Cardiac muscle cell (in vitro differentiated cells and primary cell): Measurements from ENCODE around the gene EED. TPM values are rescaled to one million over a fixed set of nuclear protein-coding genes. Genes with fewer than 3 reads are reported as not detected.

Experiments
- DNase-seq, 2 donors: peaks; one replicate each; pipeline versions ENCODE4 v3.0.0 to v3.0.0-alpha.2; 2010 to 2017; ENCODE audit warnings: low read depth in 1 of 2, low spot score in 1 of 2
- H3K27ac ChIP-seq: fragments of 200-600 bp; sonication (generic); 2 replicates; pipeline ENCODE4 v1.5.1; 2016
- H3K27me3 ChIP-seq: fragments of 200-600 bp; sonication (generic); 2 replicates; pipeline ENCODE4 v1.6.0; 2016; ENCODE audit warnings: control low read depth
- H3K36me3 ChIP-seq: fragments of 200-600 bp; sonication (generic); 2 replicates; pipeline ENCODE4 v1.5.1; 2016; ENCODE audit warnings: control low read depth
- H3K4me1 ChIP-seq: fragments of 200-600 bp; sonication (generic); 2 replicates; pipeline ENCODE4 v1.8.1; 2017; ENCODE audit warnings: low read depth, mild to moderate bottlenecking, mixed run types
- H3K4me3 ChIP-seq: fragments of 200-600 bp; sonication (generic); 2 replicates; pipeline ENCODE4 v1.5.1; 2016; ENCODE audit warnings: mild to moderate bottlenecking
- H3K9me3 ChIP-seq: fragments of 200-600 bp; sonication (generic); 2 replicates; pipeline ENCODE4 v1.5.1; 2017; ENCODE audit warnings: low read depth, mild to moderate bottlenecking, control low read depth
- polyA plus RNA-seq: library from polyadenylated mRNA; unstranded; fragments of >200 nt; fragmentation: Nextera tagmentation; extraction: Ambion mirVana; gene quantifications from 2 replicates; pipeline ENCODE4 v1.2.1, GENCODE V29; 2016
- total RNA-seq: library from RNA; depleted of rRNA; stranded (reverse); fragments of >200 nt; gene quantifications from 2 replicates; pipeline ENCODE4 v1.2.3, GENCODE V29; 2016
- TF ChIP-seq, protein P1 (sequence below): IDR thresholded peaks from 2 replicates; pipeline ENCODE4 v1.5.1; 2012; ENCODE audit warnings: low read depth, mild to moderate bottlenecking, low read length

EED gene
- total and polyA plus RNA-seq, 2 experiments from 2014 or later, result 24.0 to 30.1 TPM

DNA sequence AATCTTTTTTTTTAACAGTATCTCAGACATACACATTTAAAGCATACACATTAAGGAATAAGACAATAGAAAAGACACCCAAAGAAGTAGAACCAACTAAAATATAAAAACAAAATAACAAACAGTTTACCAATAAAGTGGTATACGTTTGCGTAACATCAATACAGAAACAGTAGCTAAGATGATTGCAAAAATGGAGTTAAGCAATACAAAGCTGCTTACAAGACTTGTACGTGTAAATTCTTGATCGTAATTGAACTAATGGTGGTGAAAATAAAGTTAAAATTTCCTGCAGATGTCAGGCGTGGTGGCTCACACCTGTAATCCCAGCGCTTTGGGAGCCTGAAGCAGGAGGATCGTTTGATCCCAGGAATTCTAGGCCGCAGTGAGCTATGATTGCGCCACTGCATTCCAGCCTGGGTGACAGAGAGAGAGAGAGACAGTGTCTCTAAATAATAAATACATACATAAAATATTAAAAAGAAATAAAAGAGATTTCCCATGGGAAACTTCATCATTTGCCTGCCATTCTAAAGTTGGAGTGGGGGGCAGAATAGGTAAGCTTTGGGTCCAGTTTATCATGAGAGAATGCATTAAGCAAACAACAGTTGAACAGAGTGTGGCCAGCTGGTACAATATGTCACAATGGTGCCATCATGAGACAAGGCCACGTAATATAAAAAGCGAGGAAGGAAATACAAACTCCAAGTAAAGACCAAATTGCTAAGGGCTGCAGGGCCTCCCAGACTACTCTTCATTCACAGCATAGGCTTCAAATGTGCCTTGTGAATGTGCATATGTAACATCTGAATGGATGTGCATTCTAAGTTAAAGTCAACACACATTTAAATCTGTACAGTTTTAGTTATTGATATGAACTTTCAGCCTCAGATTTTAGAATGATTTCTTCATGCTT is 38.9 kb upstream of the EED start:
- H3K36me3 ChIP-seq, result no peaks in the 10 kb centered on the region
- H3K27me3 ChIP-seq, result peaks cover 4% of the 10 kb centered on the region
- no peak for DNase-seq
- TF ChIP-seq, protein P1, sequence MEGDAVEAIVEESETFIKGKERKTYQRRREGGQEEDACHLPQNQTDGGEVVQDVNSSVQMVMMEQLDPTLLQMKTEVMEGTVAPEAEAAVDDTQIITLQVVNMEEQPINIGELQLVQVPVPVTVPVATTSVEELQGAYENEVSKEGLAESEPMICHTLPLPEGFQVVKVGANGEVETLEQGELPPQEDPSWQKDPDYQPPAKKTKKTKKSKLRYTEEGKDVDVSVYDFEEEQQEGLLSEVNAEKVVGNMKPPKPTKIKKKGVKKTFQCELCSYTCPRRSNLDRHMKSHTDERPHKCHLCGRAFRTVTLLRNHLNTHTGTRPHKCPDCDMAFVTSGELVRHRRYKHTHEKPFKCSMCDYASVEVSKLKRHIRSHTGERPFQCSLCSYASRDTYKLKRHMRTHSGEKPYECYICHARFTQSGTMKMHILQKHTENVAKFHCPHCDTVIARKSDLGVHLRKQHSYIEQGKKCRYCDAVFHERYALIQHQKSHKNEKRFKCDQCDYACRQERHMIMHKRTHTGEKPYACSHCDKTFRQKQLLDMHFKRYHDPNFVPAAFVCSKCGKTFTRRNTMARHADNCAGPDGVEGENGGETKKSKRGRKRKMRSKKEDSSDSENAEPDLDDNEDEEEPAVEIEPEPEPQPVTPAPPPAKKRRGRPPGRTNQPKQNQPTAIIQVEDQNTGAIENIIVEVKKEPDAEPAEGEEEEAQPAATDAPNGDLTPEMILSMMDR, result no peak
- H3K4me3 ChIP-seq, result no peak overlapping the region
- no peak overlapping the region for H3K27ac ChIP-seq
- no peaks in the 10 kb centered on the region for H3K4me1 ChIP-seq
- H3K9me3 ChIP-seq, result no peaks in the 10 kb centered on the region

DNA sequence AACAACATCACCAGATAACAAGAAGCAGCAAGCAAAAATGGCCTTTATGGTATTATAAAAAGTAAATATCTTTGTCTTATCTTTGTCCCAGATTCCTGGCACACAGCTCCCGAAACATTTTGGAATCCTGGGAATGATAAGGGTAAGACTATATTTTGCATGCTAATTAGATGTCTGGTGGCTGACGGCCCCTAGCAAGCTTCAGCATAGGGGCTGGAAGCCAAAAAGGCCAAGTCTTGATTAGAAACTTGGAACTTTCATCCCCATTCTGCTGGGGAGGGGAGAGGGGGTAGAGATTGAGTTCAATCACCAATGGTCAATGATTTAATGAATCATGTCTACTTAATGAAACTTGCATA is 38.2 kb upstream of the EED start:
- Histone ChIP-seq H3K36me3 (no peaks in the 10 kb centered on the region), H3K4me3 (no peak overlapping the region), H3K27me3 (peaks cover 4% of the 10 kb centered on the region), H3K4me1 (no peaks in the 10 kb centered on the region), H3K27ac (no peak overlapping the region), H3K9me3 (no peaks in the 10 kb centered on the region)
- no peak for DNase-seq
- TF ChIP-seq, protein P1, result no peak

DNA sequence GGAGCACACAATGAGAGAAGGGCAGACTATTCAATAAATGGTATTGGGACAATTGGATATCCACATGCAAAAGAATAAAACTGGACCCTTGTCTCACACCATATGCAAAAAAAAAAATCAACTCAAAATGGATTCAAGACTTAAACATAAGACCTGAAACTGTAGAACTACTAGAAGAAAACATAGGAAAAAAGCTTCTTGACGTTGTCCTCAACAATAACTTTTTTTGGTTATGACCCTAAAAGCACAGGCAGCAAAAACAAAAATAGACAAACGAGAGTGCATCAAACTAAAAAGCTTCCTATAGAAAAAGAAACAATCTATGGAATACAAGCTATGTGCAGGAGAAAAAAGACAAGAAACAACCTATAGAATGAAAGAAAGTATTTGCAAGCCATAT is 37.1 kb upstream of the EED start:
- no peak overlapping the region for H3K4me3 ChIP-seq
- DNase-seq, result no peak
- TF ChIP-seq, protein P1, result no peak
- no peak overlapping the region for H3K27ac ChIP-seq
- H3K9me3 ChIP-seq, result no peaks in the 10 kb centered on the region
- no peaks in the 10 kb centered on the region for H3K4me1 ChIP-seq
- peaks cover 4% of the 10 kb centered on the region for H3K27me3 ChIP-seq
- H3K36me3 ChIP-seq, result no peaks in the 10 kb centered on the region

DNA sequence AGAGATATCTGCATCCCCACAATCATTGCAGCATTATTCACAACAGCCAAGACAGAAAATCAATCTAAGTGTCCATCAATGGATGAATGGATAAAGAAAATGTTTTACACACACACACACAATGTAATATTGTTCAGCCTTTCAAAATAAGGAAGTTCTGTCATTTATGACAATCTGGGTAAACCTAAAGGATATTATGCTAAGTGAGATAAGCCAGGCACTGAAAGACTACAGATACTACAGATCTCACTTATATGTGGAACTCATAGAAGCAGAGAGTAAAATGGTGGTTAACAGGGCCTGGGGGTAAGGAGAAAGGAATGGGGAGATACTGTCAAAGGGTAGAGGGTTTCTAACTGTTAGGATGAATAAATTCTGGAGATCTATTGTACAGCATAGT is 36.0 kb upstream of the EED start:
- Histone ChIP-seq H3K4me3 (no peak overlapping the region), H3K9me3 (no peaks in the 10 kb centered on the region), H3K4me1 (no peaks in the 10 kb centered on the region), H3K36me3 (no peaks in the 10 kb centered on the region), H3K27me3 (no peaks in the 10 kb centered on the region), H3K27ac (no peak overlapping the region)
- DNase-seq, result no peak
- TF ChIP-seq, protein P1, result no peak

DNA sequence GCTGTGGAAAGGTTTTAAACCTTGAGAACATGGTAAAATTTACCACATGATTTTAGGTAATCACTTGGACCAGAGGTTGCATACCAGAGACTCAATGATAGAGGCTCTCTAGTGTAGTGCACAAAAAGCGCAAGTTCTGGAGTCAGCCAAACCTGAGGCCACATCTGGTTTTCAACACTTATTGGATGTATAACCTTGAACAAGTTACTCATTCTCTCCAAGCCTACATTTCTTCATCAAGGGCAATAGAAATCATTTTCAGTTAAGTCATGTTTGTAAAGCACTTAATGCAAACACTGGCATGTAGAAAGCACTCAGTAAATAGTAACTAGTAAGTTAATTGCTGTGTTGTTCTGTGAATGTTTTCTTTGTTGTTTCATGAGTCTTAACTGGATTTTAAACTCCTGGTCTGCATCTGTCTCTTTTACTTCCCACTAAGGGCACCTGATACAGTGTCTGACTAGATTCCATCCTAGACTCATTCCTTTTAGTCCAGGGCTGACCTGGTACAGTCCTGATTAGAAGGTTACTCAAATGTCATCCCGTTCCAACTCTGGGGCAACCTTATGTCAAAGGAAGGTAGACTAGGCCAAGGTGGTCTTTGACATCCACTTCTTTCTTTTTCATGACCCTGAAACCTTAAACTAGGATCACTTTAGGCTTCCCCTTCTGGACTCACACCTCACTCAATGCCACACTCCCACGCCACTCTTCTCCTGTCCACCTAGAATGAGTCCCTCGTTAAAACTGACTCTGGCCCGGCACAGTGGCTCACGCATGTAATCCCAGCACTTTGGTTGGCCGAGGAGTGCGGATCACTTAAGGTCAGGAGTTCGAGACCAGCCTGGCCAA is 34.5 kb upstream of the EED start:
- H3K27me3 ChIP-seq, result no peaks in the 10 kb centered on the region
- DNase-seq, result no peak
- H3K4me1 ChIP-seq, result no peaks in the 10 kb centered on the region
- no peak overlapping the region for H3K4me3 ChIP-seq
- H3K27ac ChIP-seq, result no peak overlapping the region
- H3K9me3 ChIP-seq, result no peaks in the 10 kb centered on the region
- TF ChIP-seq, protein P1, result no peak
- no peaks in the 10 kb centered on the region for H3K36me3 ChIP-seq
